ENCODE measurements around the gene BEX4.

Gene BEX4

GRCh38 chrX:103254171-103254824 lies 39.4 kb downstream of the BEX4 start:
- peak overlapping the region; percentile 56 for H3K4me3 ChIP-seq (ENCODE audit: low read depth, low read length)
- no peak for TF ChIP-seq CTCF (IDR thresholded peaks at IDR 0.05; ENCODE audit: low read depth, low read length, missing control alignments)
- in situ Hi-C loops (cut with HindIII; ENCODE audit: low sequenced_read_pairs) = no loop called here
- DNase-seq (ENCODE audit: low read depth) = no peak

GRCh38 chrX:103254921-103255493 lies 40.1 kb downstream of the BEX4 start, which contains the start of gene TCEAL8:
TSS of gene TCEAL8 (minus strand) at chrX:103255155. CDS start at chrX:103253979, 1,176 bp downstream.
- in situ Hi-C loops (cut with HindIII; ENCODE audit: low sequenced_read_pairs) = no loop called here
- peak; percentile 37 for DNase-seq (ENCODE audit: low read depth)
- H3K4me3 ChIP-seq (ENCODE audit: low read depth, low read length) = peak within 1 kb of the TSS; percentile 56
- TF ChIP-seq CTCF (IDR thresholded peaks at IDR 0.05; ENCODE audit: low read depth, low read length, missing control alignments) = no peak

- in situ Hi-C loops (cut with HindIII; ENCODE audit: low sequenced_read_pairs) = no loop called here
- DNase-seq (ENCODE audit: low read depth) = no peak
- no peak for TF ChIP-seq CTCF (IDR thresholded peaks at IDR 0.05; ENCODE audit: low read depth, low read length, missing control alignments)
- H3K4me3 ChIP-seq (ENCODE audit: low read depth, low read length) = no peak overlapping the region
Measured at GRCh38 chrX:103256651-103257050, 41.7 kb downstream of the BEX4 start.

GRCh38 chrX:103258275-103258674 lies 43.4 kb downstream of the BEX4 start:
- TF ChIP-seq CTCF (IDR thresholded peaks at IDR 0.05; ENCODE audit: low read depth, low read length, missing control alignments) = no peak
- no peak for DNase-seq (ENCODE audit: low read depth)
- H3K4me3 ChIP-seq (ENCODE audit: low read depth, low read length) = no peak overlapping the region
- in situ Hi-C loops (cut with HindIII; ENCODE audit: low sequenced_read_pairs) = no loop called here
